GM19328 (cell line): ENCODE results near the gene MAL.
"Not testable (repeated sequence)": the region's sequence is repeated elsewhere in the genome, so short reads cannot be mapped to it uniquely, and the experiment has no call there.

Experiments used
- ATAC-seq: cut with Tn5 transposase; IDR thresholded peaks from one replicate; pipeline ENCODE4 v1.9.1; 2021; ENCODE audit warnings: mild to moderate bottlenecking, moderate library complexity; ENCODE audit not compliant: unreplicated experiment

The MAL gene

GRCh38 chr2:95031726-95032116, 6.2 kb downstream of the MAL start:
- ATAC-seq, result no peak

- no peak for ATAC-seq
Observed at GRCh38 chr2:95032341-95032740, 6.8 kb downstream of the MAL start.

GRCh38 chr2:95032868-95033603, 7.5 kb downstream of the MAL start:
- ATAC-seq, result no peak

DNA sequence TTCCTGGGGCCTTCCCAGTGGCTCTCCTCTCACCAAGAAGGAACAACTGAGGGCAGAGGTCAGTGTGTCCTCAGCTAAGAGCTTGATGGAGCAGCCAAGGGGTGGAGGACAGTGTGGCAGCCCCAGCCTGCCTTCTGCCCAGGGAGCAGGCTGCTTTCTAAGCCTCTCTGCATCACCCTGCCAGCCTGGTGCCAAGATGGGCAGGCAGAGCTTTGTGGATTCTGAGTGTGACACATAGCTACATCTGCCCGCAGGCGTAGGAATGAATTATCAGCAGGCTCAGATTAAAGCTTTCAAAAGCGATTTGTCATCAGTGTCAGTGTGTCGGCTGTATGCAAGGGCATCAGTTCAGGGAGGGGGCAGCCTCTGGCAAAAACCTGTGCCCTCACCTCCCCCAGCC, 8.7 kb downstream of the MAL start:
- no peak for ATAC-seq

DNA sequence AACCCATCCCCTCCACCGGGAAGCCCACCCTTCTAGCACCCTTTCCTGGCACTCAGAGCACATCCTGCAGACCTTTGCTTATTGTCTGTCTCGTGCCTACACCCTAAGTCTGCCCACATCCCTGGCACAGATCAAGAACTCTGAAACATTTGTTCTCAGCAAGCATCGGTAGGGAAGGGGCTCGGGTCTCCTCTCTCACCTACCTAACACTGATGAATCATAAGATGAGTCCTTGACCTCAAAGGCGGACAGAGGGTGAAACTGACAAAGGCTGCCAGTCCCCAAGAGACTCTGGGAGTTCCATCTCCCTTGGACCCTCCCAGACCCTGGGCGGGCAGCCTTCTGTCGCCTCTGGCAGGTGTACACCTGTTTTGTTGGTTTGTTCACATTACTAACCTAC, 9.3 kb downstream of the MAL start:
- ATAC-seq, result no peak

- ATAC-seq, result no peak
Observed at GRCh38 chr2:95036596-95037383, 11.3 kb downstream of the MAL start.

DNA sequence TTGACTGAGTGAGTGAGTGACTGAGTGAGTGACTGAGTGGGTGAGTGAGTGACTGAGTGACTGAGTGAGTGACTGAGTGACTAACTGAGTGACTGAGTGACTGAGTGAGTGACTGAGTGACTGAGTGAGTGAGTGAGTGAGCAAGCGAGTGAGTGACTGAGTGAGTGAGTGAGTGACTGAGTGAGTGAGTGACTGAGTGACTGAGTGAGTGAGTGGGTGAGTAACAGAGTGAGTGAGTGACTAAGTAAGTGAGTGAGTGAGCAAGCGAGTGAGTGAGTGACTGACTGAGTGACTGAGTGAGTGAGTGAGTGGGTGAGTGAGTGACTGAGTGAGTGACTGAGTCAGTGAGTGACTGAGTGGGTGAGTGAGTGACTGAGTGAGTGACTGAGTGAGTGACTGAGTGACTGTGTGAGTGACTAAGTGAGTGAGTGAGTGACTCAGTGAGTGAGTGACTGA, 11.9 kb downstream of the MAL start:
- no peak for ATAC-seq

- ATAC-seq, result not testable (repeated sequence)
Observed at GRCh38 chr2:95037841-95038585, 12.5 kb downstream of the MAL start.

DNA sequence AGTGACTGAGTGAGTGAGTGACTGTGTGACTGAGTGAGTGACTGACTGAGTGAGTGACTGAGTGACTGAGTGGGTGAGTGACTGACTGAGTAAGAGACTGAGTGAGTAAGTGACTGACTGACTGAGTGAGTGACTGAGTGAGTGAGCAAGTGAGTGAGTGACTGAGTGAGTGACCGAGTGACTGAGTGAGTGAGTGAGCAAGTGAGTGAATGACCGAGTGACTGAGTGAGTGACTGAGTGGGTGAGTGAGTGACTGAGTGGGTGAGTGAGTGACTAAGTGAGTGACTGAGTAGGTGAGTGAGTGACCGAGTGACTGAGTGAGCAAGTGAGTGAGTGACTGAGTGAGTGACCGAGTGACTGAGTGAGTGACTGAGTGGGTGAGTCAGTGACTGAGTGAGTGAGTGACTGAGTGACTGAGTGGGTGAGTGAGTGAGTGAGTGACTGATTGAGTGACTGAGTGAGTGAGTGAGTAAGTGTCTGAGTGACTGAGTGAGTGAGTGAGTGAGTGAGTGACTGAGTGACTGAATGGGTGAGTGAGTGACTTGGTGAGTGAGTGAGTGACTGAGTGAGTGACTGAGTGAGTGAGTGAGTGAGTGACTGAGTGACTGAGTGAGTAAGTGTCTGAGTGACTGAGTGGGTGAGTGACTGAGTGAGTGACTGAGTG, 13.3 kb downstream of the MAL start:
- no peak for ATAC-seq

GRCh38 chr2:95039363-95039762, 13.9 kb downstream of the MAL start:
- no peak for ATAC-seq

- ATAC-seq, result no peak
Observed at GRCh38 chr2:95039978-95040377, 14.5 kb downstream of the MAL start.

DNA sequence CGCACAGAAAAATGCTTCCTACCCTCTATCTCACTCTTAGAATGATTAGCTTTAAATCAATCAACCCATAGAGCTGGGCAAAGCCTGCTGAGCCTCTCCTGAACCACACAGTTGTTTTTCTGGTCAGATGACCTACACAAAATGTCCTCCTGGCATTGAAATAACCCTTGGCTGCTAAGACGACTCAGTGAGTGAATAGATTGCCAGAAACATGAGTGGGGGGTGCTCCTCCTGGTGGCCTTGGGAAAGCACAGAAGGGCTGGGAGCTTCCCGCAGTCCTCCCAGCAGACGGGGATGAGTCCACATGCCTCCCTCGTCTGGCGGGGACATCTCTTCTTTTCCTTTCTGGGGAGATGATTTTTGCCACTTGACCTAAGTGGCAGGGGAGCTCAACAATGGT, 14.9 kb downstream of the MAL start:
- ATAC-seq, result no peak

DNA sequence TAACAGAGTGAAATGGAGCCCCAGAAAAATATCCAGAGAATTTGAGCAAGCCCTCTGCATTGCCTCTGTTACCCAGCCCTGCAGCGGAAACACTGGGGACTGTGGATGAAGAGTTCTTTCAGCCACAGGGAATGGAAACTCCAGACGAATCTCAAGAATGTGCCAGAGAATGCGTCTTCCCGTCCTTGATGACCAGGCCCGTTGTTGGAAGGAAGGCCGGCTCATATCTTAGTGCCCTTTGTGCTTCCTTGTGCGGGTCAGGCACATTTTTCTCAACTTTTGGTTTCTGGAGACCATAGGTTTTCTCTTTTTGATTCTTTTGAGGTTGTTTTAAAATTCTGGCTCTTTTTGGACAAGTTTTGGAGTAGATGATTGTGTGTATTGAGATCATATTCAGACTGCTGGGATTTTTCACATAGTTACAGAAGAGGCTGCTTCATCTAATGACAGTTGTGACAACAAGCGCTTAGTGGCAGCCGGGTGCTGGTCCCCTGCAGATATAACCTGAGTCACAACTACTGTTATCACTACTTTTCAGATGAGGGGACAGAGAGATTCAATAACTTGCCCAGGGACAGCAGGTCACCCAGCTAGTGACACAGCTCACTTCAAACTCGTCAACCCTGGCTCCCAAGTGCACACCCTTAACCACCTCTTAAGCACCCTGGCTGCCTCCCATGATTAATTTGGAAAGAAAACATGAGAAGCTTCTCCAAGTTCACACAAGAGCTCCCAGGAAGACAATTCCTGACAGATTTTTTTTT, 15.7 kb downstream of the MAL start:
- no peak for ATAC-seq

DNA sequence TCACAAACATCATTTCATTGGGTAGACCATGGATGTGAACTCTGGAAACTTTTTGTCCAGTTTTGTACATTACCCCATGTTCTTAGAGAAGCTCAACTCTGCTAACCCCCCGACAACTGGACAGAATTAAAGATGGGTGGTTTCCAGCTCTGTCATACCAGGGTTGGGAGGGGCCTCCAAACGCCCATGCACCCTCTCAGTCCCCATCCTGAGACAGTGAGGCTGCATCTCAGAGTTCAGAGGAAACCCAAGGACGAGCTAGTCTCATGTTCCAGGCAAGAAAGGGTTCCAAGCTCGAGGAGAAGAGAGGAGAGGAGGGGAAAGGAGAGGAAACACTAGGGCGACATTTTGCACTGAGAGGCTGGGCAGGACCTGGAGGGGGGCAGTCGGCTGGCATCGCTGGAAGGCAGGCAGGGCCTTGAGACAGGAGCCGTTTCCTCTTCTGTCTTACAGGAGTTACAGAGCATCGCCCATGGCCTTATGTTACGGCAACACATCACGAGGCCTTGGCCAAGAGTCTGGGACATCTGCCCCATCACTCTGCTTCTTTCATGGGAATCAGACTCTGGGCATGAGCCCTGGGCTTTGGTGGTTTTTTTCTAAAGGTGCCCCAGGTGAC, 16.4 kb downstream of the MAL start:
- ATAC-seq, result no peak

GRCh38 chr2:95042472-95043271, 17.2 kb downstream of the MAL start:
- no peak for ATAC-seq

DNA sequence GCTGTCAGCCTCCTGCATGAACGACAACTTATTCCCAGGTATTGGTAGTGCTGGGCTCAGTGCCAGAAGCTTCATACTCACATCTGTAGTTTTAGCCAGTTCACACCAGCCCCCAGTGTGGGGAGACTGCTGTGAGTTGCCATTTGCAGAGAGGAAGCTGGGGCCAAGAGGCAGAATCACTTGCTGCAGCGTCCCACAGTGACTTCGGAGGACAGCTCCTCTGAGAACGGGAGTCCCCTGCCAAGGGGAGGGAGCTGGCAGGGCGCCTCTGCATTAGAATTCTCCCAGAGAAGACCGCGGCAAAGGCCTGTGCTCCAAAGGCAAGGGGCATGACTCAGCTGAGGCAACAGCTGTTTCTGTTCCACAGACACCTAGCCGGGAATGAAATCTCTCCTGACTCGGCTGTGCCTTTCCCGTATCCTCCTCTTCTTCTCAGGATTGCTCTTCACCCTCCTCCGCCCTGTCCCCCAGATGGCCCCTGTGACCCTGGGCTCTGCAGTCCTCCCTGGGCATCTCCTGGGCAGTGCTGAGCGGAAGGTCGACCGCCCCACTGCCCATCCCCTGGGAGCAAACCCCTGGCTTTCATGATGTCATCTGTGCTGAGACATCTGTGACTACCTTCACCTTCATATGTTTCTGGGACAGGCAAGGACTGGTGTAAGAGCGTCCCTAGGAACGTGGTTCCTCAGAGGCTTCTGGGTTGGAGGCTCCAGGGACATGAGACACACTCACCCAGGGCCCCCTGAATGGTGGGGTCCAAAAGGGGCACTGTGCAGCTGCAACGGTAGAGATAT, 18.0 kb downstream of the MAL start:
- ATAC-seq, result no peak

GRCh38 chr2:95044601-95045000, 19.1 kb downstream of the MAL start:
- ATAC-seq, result no peak

- ATAC-seq, result no peak
Observed at GRCh38 chr2:95046371-95047112, 21.0 kb downstream of the MAL start.
